ENCODE results near the gene SUPT20H.

DNA sequence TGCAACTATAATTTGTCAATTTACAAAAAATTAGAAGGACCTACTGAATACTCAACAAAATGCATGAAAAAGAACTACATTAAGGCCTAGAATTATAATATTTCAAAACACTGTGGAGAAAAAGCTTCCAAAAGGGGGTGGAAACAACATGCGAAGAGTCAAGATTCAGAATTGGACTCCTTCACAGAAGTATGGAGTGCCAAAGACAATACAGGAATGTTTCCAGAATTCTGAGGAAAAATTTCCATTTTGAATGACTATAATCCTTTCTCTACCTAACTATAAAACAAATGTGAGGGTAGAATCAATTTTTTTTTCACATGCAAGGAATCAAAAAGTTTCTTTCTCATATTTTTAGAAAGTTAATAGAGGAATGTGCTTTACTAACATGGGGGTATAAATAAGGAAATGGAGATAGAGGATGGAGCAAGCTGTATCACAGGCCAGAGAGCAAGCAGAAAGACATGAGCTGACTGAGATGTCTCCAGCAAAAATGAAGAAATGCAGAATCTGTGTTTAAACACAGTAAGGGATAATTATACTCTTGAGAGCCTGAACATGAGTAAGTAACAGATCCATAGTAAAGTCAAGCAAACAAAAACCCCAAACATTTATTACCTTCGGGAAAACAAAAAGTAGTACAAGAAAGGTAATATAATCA lies 99.9 kb downstream of the SUPT20H start:
- no peak for TF ChIP-seq CTCF (IDR thresholded peaks at IDR 0.05)
- no peak for TF ChIP-seq POLR2A (IDR thresholded peaks at IDR 0.05)
